Activated T-cell treated with anti-CD3 and anti-CD28 coated beads, Interleukin-2, amount 50 U/mL, for 72 hours (primary cell): Measurements from ENCODE around the gene SLC6A17. TPM values are rescaled to one million over a fixed set of nuclear protein-coding genes. Genes with fewer than 3 reads are reported as not detected.

Source experiments
- ATAC-seq, 2 donors: fragments of 150-1000 bp; cut with Tn5 transposase; replicated peaks in 1 of 2; 2 replicates each; pipeline ENCODE4 v1.10.0; 2021; ENCODE audit warnings: moderate library complexity in 2 of 2, mild to moderate bottlenecking in 1 of 2
- DNase-seq, 2 donors: peaks; one replicate each; pipeline ENCODE4 v3.0.0; 2021 to 2022; ENCODE audit warnings: mixed read lengths in 1 of 2
- H3K27ac Mint-ChIP-seq: one replicate; pipeline ENCODE4 v1.8.0; 2022; ENCODE audit warnings: mild to moderate bottlenecking, moderate library complexity, mixed read lengths
- H3K27me3 Mint-ChIP-seq: one replicate; pipeline ENCODE4 v1.8.0; 2022; ENCODE audit warnings: low read depth, mixed read lengths
- H3K36me3 Mint-ChIP-seq, 2 donors: one replicate each; pipeline ENCODE4 v1.8.0; 2022; ENCODE audit warnings: mixed read lengths in 2 of 2, mild to moderate bottlenecking in 1 of 2; ENCODE audit not compliant: insufficient read depth in 2 of 2
- H3K4me1 Mint-ChIP-seq: one replicate; pipeline ENCODE4 v1.8.0; 2022; ENCODE audit warnings: low read depth, mixed read lengths
- H3K4me3 Mint-ChIP-seq, 2 donors: one replicate each; pipeline ENCODE4 v1.8.0; 2022; ENCODE audit warnings: mild to moderate bottlenecking in 2 of 2, mixed read lengths in 2 of 2, moderate library complexity in 2 of 2
- H3K9me3 Mint-ChIP-seq, 2 donors: one replicate each; pipeline ENCODE4 v1.8.0; 2022; ENCODE audit warnings: mixed read lengths in 2 of 2
- total RNA-seq, 2 donors: library from RNA; stranded (reverse); gene quantifications; one replicate each; pipeline ENCODE4 v1.2.3, GENCODE V29; 2022

SLC6A17 gene
- total RNA-seq: under 1 TPM; 0.31 to 0.53 TPM

- peaks cover 5% of the 10 kb centered on the region for H3K4me1 Mint-ChIP-seq
- DNase-seq (peak; percentile 66 to 68), ATAC-seq (peak; percentile 90 to 92)
- no peaks in the 10 kb centered on the region for H3K9me3 Mint-ChIP-seq
- H3K4me3 Mint-ChIP-seq: peak within 1 kb of the TSS; percentile 13 to 65
- H3K27me3 Mint-ChIP-seq: peaks cover 37% of the 10 kb centered on the region
- no peaks in the 10 kb centered on the region for H3K36me3 Mint-ChIP-seq
- no peak within 1 kb of the TSS for H3K27ac Mint-ChIP-seq
These were observed at the start of gene SLC6A17 for GRCh38 chr1:110150330-110151174. TSS of gene SLC6A17 (plus strand) at chr1:110150494. CDS start at chr1:110166930, 16,436 bp downstream.

- peak overlapping the region; percentile 10 for H3K27ac Mint-ChIP-seq
- H3K27me3 Mint-ChIP-seq: no peaks in the 10 kb centered on the region
- H3K4me3 Mint-ChIP-seq: no peak overlapping the region
- no peak for DNase-seq
- no peak for ATAC-seq
- H3K9me3 Mint-ChIP-seq: no peaks in the 10 kb centered on the region
- H3K4me1 Mint-ChIP-seq: no peaks in the 10 kb centered on the region
- no peaks in the 10 kb centered on the region for H3K36me3 Mint-ChIP-seq
These were observed 48.2 kb upstream of the SLC6A17 start for GRCh38 chr1:110102081-110102480.

GRCh38 chr1:110106013-110106941 is 44.0 kb upstream of the SLC6A17 start:
- Mint-ChIP-seq H3K27ac (no peak overlapping the region), H3K4me3 (no peak overlapping the region), H3K27me3 (peaks cover 11% of the 10 kb centered on the region), H3K9me3 (no peaks in the 10 kb centered on the region), H3K36me3 (no peaks in the 10 kb centered on the region), H3K4me1 (no peaks in the 10 kb centered on the region)
- ATAC-seq: peak; percentile 86 to 88
- peak; percentile 62 to 65 for DNase-seq

- DNase-seq: no peak
- no peaks in the 10 kb centered on the region for H3K4me1 Mint-ChIP-seq
- no peaks in the 10 kb centered on the region for H3K36me3 Mint-ChIP-seq
These were observed 42.3 kb upstream of the SLC6A17 start for GRCh38 chr1:110107867-110108469.

GRCh38 chr1:110111081-110111480 is 39.2 kb upstream of the SLC6A17 start:
- Mint-ChIP-seq H3K36me3 (no peaks in the 10 kb centered on the region), H3K4me3 (no peak overlapping the region), H3K9me3 (no peaks in the 10 kb centered on the region), H3K4me1 (no peaks in the 10 kb centered on the region), H3K27ac (no peak overlapping the region), H3K27me3 (peaks cover 38% of the 10 kb centered on the region)
- ATAC-seq (no peak), DNase-seq (no peak)

More at GRCh38 chr1:110107867-110108469, 42.3 kb upstream of the SLC6A17 start:
- no peaks in the 10 kb centered on the region for H3K9me3 Mint-ChIP-seq
- no peak overlapping the region for H3K27ac Mint-ChIP-seq
- peaks cover 22% of the 10 kb centered on the region for H3K27me3 Mint-ChIP-seq
- ATAC-seq: no peak
- no peak overlapping the region for H3K4me3 Mint-ChIP-seq

DNA sequence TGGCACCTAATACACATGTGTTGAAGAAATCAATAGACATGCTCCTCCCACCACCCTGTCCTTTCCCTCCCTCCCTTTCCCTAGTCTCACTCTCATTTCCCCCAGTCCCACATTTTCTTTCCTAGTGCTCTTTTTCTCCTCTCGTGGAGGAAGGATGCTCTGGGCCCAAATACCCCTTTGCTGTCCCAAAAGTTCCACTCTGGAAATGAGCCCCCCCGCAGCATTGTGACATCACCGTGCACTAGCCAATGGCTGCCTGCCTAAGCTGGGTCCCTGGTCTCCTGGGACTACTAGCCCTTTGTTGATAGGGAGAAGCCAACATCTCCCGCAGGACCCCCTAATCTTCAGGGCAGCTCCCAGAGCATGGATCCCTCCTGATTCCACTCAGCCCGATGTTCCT is 38.2 kb upstream of the SLC6A17 start, which contains the start of gene UBL4B:
Gene UBL4B (plus strand): TSS at position 301 of the 400 bp plus-strand sequence. CDS start 92 bp downstream, at position 393.
- Mint-ChIP-seq H3K9me3 (no peaks in the 10 kb centered on the region), H3K4me3 (no peak within 1 kb of the TSS), H3K36me3 (no peaks in the 10 kb centered on the region), H3K27me3 (peaks cover 47% of the 10 kb centered on the region), H3K4me1 (peaks cover 5% of the 10 kb centered on the region), H3K27ac (no peak within 1 kb of the TSS)
- no peak for ATAC-seq
- DNase-seq: no peak

DNA sequence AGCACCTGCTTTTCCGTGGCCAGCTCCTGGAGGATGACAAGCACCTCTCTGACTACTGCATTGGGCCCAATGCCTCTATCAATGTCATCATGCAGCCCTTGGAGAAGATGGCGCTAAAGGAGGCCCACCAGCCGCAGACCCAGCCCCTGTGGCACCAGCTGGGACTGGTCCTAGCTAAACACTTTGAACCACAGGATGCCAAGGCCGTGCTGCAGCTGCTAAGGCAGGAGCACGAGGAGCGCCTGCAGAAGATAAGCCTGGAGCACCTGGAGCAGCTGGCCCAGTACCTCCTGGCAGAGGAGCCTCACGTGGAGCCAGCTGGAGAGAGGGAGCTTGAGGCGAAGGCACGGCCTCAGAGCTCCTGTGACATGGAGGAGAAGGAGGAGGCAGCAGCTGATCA is 37.6 kb upstream of the SLC6A17 start:
- peaks cover 47% of the 10 kb centered on the region for H3K27me3 Mint-ChIP-seq
- no peak for DNase-seq
- peaks cover 5% of the 10 kb centered on the region for H3K4me1 Mint-ChIP-seq
- no peaks in the 10 kb centered on the region for H3K9me3 Mint-ChIP-seq
- no peak overlapping the region for H3K4me3 Mint-ChIP-seq
- no peak overlapping the region for H3K27ac Mint-ChIP-seq
- H3K36me3 Mint-ChIP-seq: no peaks in the 10 kb centered on the region
- no peak for ATAC-seq

- no peak overlapping the region for H3K27ac Mint-ChIP-seq
- peak in 1 of 2 donors; percentile 25 for ATAC-seq
- H3K4me3 Mint-ChIP-seq: no peak overlapping the region
These were observed 36.7 kb upstream of the SLC6A17 start for GRCh38 chr1:110113551-110113950.

DNA sequence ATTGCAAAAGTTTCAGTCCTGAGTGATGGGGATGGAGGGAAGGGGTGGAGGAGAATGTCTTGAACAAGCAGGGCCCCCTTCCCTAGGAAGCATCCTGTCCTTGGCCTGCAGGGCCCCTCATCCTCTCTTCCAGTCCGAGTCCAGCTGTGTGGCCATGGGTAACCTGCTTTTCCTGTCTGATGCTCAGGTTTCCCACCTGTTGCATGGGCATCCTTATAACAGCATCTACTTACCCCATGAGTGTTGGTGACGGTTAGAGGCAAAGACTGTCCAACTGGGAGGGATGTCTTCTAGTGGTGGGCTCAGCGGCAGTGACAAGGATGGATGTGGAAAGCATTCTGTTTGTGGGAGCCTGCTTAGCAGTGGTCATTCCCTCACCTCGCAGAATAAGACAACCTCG is 36.1 kb upstream of the SLC6A17 start:
- no peaks in the 10 kb centered on the region for H3K36me3 Mint-ChIP-seq
- H3K27me3 Mint-ChIP-seq: peaks cover 47% of the 10 kb centered on the region
- peaks cover 13% of the 10 kb centered on the region for H3K4me1 Mint-ChIP-seq
- no peaks in the 10 kb centered on the region for H3K9me3 Mint-ChIP-seq
- no peak for ATAC-seq
- no peak overlapping the region for H3K27ac Mint-ChIP-seq
- no peak for DNase-seq
- H3K4me3 Mint-ChIP-seq: no peak overlapping the region

More at GRCh38 chr1:110113551-110113950, 36.7 kb upstream of the SLC6A17 start:
- Mint-ChIP-seq H3K36me3 (no peaks in the 10 kb centered on the region), H3K4me1 (peaks cover 6% of the 10 kb centered on the region), H3K9me3 (no peaks in the 10 kb centered on the region), H3K27me3 (peaks cover 47% of the 10 kb centered on the region)
- DNase-seq: no peak

DNA sequence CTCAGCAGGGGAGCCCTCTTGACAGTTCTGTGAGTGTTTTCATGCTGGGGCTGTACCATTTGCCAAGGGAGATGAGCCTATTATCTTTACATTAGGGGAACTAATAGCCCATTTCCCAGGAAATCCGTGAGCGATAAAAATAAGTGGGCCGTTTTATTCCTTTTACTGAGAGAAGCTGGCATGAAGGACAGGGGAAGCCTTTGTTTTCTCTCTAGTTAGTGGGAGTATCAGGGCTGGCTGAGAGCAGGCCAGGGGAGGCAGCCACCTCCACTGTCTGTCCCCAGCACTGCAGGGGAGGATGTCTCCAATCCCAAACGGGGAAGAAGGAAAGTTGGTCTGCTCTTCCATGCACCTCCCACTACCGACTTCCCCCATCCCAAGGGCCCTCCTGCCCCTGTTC is 35.5 kb upstream of the SLC6A17 start:
- DNase-seq: no peak
- H3K36me3 Mint-ChIP-seq: no peaks in the 10 kb centered on the region
- H3K27me3 Mint-ChIP-seq: peaks cover 40% of the 10 kb centered on the region
- H3K9me3 Mint-ChIP-seq: no peaks in the 10 kb centered on the region
- no peak overlapping the region for H3K27ac Mint-ChIP-seq
- ATAC-seq: no peak
- peaks cover 17% of the 10 kb centered on the region for H3K4me1 Mint-ChIP-seq
- no peak overlapping the region for H3K4me3 Mint-ChIP-seq

DNA sequence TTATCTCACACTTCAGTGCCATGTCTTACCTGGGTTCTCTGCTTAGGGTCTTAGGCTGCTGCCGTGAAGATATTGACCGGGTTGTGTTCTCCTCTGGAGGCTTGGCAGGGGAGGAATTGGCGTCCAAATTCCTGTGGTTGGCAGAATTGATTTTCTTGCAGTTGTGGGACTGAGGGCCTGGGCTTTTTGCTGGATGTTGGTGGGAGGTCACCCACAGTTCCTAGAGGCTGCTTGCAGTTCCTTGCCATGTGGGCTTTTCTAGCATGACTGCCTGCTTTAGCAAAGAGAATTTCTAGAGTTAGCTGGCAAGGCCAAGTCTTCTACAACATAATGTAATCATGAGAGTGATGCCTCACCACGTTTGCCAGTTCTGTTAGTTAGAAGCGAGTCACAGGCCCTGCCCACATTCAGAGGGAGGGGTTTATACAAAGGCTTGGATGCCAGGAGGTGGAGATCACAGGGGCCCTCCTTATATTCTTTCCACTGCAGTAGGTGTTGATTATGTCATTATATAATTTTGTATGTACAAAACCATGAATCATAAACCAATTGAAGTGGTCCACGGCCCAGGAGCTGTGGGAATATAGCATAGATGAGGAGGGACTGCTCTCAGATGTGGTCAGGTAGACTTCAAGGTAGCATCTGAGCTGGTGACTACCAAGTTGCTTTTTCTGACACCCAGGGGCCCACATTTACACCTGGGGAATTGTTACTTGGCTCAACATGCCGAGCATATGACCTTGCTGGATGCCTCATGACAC is 31.5 kb upstream of the SLC6A17 start:
- no peak overlapping the region for H3K4me3 Mint-ChIP-seq

DNA sequence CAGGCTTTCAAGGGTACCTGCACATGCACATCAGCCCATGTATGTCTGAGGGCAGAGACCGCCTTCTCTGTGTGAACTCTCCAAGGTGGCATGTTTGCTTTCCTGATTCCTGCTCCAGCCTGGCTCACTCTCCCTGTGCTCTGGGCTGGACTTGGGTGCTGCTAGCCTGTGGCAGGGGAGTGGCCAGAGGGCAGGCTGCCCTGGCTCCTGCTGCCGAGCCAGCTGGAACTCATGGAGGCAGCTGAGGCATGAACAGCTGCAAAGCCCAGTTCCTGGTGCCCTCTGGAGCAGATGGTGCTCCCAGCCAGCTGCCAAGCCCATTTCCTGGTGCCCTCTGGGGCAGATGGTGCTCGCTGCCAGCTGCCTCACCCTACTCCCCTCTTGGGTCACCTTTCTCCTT is 30.5 kb upstream of the SLC6A17 start:
- Mint-ChIP-seq H3K9me3 (peaks cover 3 to 4% of the 10 kb centered on the region in 2 donors), H3K36me3 (peaks cover 3 to 4% of the 10 kb centered on the region in 2 donors), H3K4me3 (no peak overlapping the region), H3K4me1 (peaks cover 17% of the 10 kb centered on the region), H3K27me3 (peaks cover 24% of the 10 kb centered on the region), H3K27ac (no peak overlapping the region)
- ATAC-seq (no peak), DNase-seq (no peak)

More for the DNA sequence above, 31.5 kb upstream of the SLC6A17 start:
- Mint-ChIP-seq H3K27ac (no peak overlapping the region), H3K4me1 (peaks cover 17% of the 10 kb centered on the region), H3K9me3 (peaks cover 3 to 4% of the 10 kb centered on the region in 2 donors), H3K27me3 (peaks cover 27% of the 10 kb centered on the region), H3K36me3 (peaks cover 3 to 4% of the 10 kb centered on the region in 2 donors)
- ATAC-seq: peak; percentile 84 to 91
- peak; percentile 29 to 55 for DNase-seq
